Panc1 (cell line): ENCODE data around the gene CKM.

ENCODE experiments used
- POLR2AphosphoS5 ChIP-seq: IDR thresholded peaks from 2 replicates; pipeline ENCODE4 v1.6.1; 2012; ENCODE audit warnings: mild to moderate bottlenecking, low read depth, low read length, moderate library complexity
- SIN3A ChIP-seq: IDR thresholded peaks from 2 replicates; pipeline ENCODE4 v1.6.1; 2012; ENCODE audit warnings: low read depth, mild to moderate bottlenecking, low read length, moderate library complexity, borderline replicate concordance; ENCODE audit not compliant: insufficient read depth
- TF ChIP-seq, protein P1 (sequence below): fragments of 450-650 bp; IDR thresholded peaks from 2 replicates; pipeline ENCODE4 v1.5.1; 2017; ENCODE audit warnings: mild to moderate bottlenecking
- TF ChIP-seq, protein P2 (sequence below), 2 experiments: IDR thresholded peaks; 2 replicates each; pipeline ENCODE4 v1.6.1; 2011 to 2012; ENCODE audit warnings: low read depth in 2 of 2, control low read depth in 1 of 2, low read length in 1 of 2, mild to moderate bottlenecking in 1 of 2, moderate library complexity in 1 of 2; ENCODE audit not compliant: insufficient read depth in 1 of 2

DNA sequence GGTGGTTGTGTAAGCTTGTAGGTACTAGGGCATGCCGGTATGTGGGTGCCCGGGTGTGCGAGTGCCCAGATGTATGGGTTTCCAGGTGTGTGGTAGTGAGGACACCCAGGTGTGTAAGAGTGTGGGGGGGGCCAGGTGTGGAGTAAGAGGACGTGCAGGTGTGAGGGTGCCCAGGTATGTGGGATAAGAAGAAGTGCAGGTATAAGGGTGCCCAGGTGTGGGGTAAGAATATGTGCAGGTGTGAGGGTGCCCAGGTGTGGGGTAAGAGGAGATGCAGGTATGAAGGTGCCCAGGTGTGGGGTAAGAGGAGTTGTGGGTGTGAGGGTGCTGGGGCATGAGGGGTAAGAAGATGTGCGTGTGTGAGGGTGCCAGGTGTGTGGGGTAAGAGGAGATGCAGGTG lies 57.3 kb downstream of the CKM start:
- TF ChIP-seq, protein P1, sequence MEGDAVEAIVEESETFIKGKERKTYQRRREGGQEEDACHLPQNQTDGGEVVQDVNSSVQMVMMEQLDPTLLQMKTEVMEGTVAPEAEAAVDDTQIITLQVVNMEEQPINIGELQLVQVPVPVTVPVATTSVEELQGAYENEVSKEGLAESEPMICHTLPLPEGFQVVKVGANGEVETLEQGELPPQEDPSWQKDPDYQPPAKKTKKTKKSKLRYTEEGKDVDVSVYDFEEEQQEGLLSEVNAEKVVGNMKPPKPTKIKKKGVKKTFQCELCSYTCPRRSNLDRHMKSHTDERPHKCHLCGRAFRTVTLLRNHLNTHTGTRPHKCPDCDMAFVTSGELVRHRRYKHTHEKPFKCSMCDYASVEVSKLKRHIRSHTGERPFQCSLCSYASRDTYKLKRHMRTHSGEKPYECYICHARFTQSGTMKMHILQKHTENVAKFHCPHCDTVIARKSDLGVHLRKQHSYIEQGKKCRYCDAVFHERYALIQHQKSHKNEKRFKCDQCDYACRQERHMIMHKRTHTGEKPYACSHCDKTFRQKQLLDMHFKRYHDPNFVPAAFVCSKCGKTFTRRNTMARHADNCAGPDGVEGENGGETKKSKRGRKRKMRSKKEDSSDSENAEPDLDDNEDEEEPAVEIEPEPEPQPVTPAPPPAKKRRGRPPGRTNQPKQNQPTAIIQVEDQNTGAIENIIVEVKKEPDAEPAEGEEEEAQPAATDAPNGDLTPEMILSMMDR: no peak
- TF ChIP-seq, protein P2, sequence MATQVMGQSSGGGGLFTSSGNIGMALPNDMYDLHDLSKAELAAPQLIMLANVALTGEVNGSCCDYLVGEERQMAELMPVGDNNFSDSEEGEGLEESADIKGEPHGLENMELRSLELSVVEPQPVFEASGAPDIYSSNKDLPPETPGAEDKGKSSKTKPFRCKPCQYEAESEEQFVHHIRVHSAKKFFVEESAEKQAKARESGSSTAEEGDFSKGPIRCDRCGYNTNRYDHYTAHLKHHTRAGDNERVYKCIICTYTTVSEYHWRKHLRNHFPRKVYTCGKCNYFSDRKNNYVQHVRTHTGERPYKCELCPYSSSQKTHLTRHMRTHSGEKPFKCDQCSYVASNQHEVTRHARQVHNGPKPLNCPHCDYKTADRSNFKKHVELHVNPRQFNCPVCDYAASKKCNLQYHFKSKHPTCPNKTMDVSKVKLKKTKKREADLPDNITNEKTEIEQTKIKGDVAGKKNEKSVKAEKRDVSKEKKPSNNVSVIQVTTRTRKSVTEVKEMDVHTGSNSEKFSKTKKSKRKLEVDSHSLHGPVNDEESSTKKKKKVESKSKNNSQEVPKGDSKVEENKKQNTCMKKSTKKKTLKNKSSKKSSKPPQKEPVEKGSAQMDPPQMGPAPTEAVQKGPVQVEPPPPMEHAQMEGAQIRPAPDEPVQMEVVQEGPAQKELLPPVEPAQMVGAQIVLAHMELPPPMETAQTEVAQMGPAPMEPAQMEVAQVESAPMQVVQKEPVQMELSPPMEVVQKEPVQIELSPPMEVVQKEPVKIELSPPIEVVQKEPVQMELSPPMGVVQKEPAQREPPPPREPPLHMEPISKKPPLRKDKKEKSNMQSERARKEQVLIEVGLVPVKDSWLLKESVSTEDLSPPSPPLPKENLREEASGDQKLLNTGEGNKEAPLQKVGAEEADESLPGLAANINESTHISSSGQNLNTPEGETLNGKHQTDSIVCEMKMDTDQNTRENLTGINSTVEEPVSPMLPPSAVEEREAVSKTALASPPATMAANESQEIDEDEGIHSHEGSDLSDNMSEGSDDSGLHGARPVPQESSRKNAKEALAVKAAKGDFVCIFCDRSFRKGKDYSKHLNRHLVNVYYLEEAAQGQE (IDR thresholded peaks at IDR 0.05; ENCODE audit: insufficient read depth in 1 of 2, low read depth in 2 of 2, low read length in 1 of 2): no peak
- no peak for TF ChIP-seq POLR2AphosphoS5
- TF ChIP-seq SIN3A: no peak
